ENCODE results near the gene PTPRN. TPM values are rescaled to one million over a fixed set of nuclear protein-coding genes. Genes with fewer than 3 reads are reported as not detected.

PTPRN gene
- total and polyA plus RNA-seq, 9 of the 15 experiments (the other 6 are each of a cell fraction or from before 2014, with no cell fraction given), result 0.15 to 2.4 (median 0.43) TPM; not detected in 1

GRCh38 chr2:219332542-219332941, 23.3 kb upstream of the PTPRN start, which contains the start of gene RESP18:
TSS of gene RESP18 (minus strand) at chr2:219332744.
- H3K79me2 ChIP-seq (ENCODE audit: control insufficient read depth, insufficient read depth, low read length), result no peaks in the 10 kb centered on the region
- peaks cover 0 to 22% of the 10 kb centered on the region in 2 experiments; a peak in 2 of 5 replicates for H3K27me3 ChIP-seq (ENCODE audit: control insufficient read depth in 2 of 2, insufficient read depth in 2 of 2, low read length in 2 of 2)
- in situ Hi-C loops (cut with MboI) (no loop called here), intact Hi-C loops (cut with micrococcal nuclease) (no loop called here)
- ATAC-seq, result no peak
- DNase-seq (ENCODE audit: extremely low read depth in 1 of 4, low spot score in 3 of 4), result no peak
- H3K9me3 ChIP-seq (replicated peaks; ENCODE audit: control insufficient read depth, insufficient read depth, low read depth, low read length), result no peaks in the 10 kb centered on the region
- no peaks in the 10 kb centered on the region for H4K20me1 ChIP-seq (replicated peaks; ENCODE audit: control insufficient read depth, insufficient read depth, low read length)
- FAIRE-seq, result no peak
- no peaks in the 10 kb centered on the region for H3K36me3 ChIP-seq (ENCODE audit: control insufficient read depth, insufficient read depth, low read length)
- ChIA-PET POLR2A (no interaction called here), CTCF (ENCODE audit: low intra/inter-chr PET ratio) (no interaction called here)
- TF ChIP-seq LCOR (CRISPR knock-in tag; IDR thresholded peaks at IDR 0.05) (no peak), RAD21 (CRISPR knock-in tag; conservative IDR thresholded peaks at IDR 0.05 in 1 of 2, IDR thresholded peaks at IDR 0.05 in 1 of 2) (no peak), DNMT1 (IDR thresholded peaks at IDR 0.05) (no peak), PBX2 (CRISPR knock-in tag; IDR thresholded peaks at IDR 0.05; ENCODE audit: low read depth) (no peak), PBX2 (tag; conservative IDR thresholded peaks at IDR 0.05; ENCODE audit: low read depth) (no peak), PHF8 (IDR thresholded peaks at IDR 0.05; ENCODE audit: borderline replicate concordance, low read length) (no peak), RFX5 (IDR thresholded peaks at IDR 0.05; ENCODE audit: low read depth, low read length) (no peak), ZNF124 (CRISPR knock-in tag; IDR thresholded peaks at IDR 0.05) (no peak), TEAD2 (tag; IDR thresholded peaks at IDR 0.05) (no peak), MBD2 (IDR thresholded peaks at IDR 0.05; ENCODE audit: borderline replicate concordance, low read depth) (no peak), TCF3 (CRISPR knock-in tag; IDR thresholded peaks at IDR 0.05) (no peak), POLR3A (IDR thresholded peaks at IDR 0.05; ENCODE audit: borderline replicate concordance, extremely low read depth, insufficient read depth, insufficient read length) (no peak), TRIM24 (IDR thresholded peaks at IDR 0.05) (no peak), ZC3H4 (CRISPR knock-in tag; IDR thresholded peaks at IDR 0.05; ENCODE audit: borderline replicate concordance) (no peak), ZSCAN29 (IDR thresholded peaks at IDR 0.05) (no peak), GATA2 (CRISPR knock-in tag; IDR thresholded peaks at IDR 0.05) (no peak)
- no peak within 1 kb of the TSS for H3K4me3 ChIP-seq
- no peaks in the 10 kb centered on the region for H3K9me1 ChIP-seq (ENCODE audit: control insufficient read depth, insufficient read depth, low read length)
- H3K9ac ChIP-seq (ENCODE audit: insufficient read depth in 1 of 2, low read depth in 2 of 2, low read length in 2 of 2), result no peak within 1 kb of the TSS
- no peak within 1 kb of the TSS for H3K4me2 ChIP-seq (ENCODE audit: insufficient read depth, low read length)
- BruUV-seq (replicated peaks), result no TSS peak
- H2AFZ ChIP-seq (ENCODE audit: low read depth, low read length), result no peak within 1 kb of the TSS
- H3K4me1 ChIP-seq (replicated peaks in 1 of 2; ENCODE audit: control insufficient read depth in 2 of 2, insufficient read depth in 2 of 2, low read length in 2 of 2), result peaks cover 0 to 13% of the 10 kb centered on the region in 2 experiments; a peak in 1 of 5 replicates
- no peak within 1 kb of the TSS for H3K27ac ChIP-seq (ENCODE audit: extremely low read depth, low read depth, low read length)
- 1% methylated on average over 10 of the region's 24 CpGs for WGBS (ENCODE audit: insufficient coverage, low coverage, missing lambda C conversion rate)
